NCI-H2227 treated with DMSO at 0.1 percent for 48 hours (cell line): ENCODE measurements around the gene ISCU.
"Not testable (repeated sequence)": the region's sequence is repeated elsewhere in the genome, so short reads cannot be mapped to it uniquely, and the experiment has no call there.

Source experiments
- DNase-seq: peaks from one replicate; lab custom pipeline; 2025; lab: John Stamatoyannopoulos, UW

The ISCU gene

DNA sequence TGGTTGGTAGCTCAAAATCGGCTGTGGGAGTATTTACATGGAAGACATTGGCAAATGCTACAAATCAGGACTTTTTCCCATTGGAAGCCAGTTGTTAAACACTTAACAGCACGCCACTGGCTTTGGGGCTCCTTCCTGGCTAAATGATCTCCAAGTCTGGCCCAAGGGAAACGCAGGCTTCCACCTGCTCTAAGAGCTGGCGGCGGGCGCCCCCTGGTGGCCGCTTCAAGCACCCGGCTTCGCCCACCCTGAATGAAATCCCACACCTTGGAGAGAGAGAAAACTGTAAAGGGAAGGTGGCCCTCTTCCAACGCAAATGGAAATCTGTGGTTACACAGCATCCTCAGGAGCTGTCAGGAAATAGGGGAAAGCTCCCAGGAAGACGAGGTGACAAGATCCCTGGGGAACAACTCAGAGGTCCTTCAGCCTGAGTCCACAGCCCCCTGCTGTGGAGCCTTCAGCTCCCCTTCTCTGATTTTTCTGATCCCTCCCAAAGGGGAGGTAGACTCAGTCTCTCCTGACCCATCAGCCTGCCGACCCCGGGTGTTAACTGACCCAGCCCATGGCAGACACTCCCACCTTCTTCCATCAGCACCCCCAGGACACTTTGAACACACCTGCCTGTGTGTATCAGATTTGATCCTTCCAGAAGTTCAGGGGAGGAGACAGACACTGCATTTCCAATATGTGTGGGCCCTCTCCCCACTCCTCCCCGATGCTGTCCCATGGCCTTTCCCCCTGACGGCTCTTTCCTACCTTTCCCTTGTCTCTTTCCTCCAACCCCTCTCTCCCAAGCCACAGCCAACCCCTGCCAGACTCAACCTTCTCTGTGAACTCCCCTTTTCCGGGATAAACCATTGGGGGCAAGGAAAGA lies 55.9 kb downstream of the ISCU start:
- DNase-seq = peak; percentile 67

- DNase-seq = not testable (repeated sequence)
Measured at GRCh38 chr12:108618953-108619274, 56.5 kb downstream of the ISCU start.
